Stomach (tissue), 9 donors: Measurements from ENCODE around the gene FBXO45. TPM values are rescaled to one million over a fixed set of nuclear protein-coding genes. Genes with fewer than 3 reads are reported as not detected.
"Not testable (repeated sequence)": the region's sequence is repeated elsewhere in the genome, so short reads cannot be mapped to it uniquely, and the experiment has no call there.

Experiments
- DNase-seq, 2 donors: peaks; one replicate each; pipeline versions ENCODE4 v3.0.0 to v3.0.0-alpha.2; 2013 to 2019
- H3K27ac ChIP-seq, 5 donors: fragments of 200-600 bp in 4 of 5; sonication (generic) in 4 of 5; one replicate each; pipeline ENCODE4 v1.5.1; 2013 to 2019; ENCODE audit warnings: mild to moderate bottlenecking in 1 of 5, moderate library complexity in 1 of 5
- H3K27me3 ChIP-seq, 3 donors: fragments of 200-600 bp; sonication (generic); one replicate each; pipeline ENCODE4 v1.5.1; 2017 to 2019; ENCODE audit warnings: mixed run types in 1 of 3
- H3K36me3 ChIP-seq, 4 donors: fragments of 200-600 bp; sonication (generic); 1 replicate in 3 of 4; 2 replicates in 1 of 4; pipeline ENCODE4 v1.5.1; 2016 to 2019
- H3K4me1 ChIP-seq, 4 donors: fragments of 200-600 bp; sonication (generic); one replicate each; pipeline ENCODE4 v1.5.1; 2016 to 2019
- H3K4me3 ChIP-seq, 4 donors: fragments of 200-600 bp; sonication (generic) in 3 of 4; one replicate each; pipeline ENCODE4 v1.5.1; 2016 to 2019; ENCODE audit warnings: mild to moderate bottlenecking in 1 of 4
- H3K9me3 ChIP-seq, 4 donors: fragments of 200-600 bp; sonication (generic); one replicate each; pipeline ENCODE4 v1.5.1; 2016 to 2019
- EP300 ChIP-seq: sonication (generic); formaldehyde crosslinking; IDR thresholded peaks from one replicate; pipeline ENCODE4 v1.6.1; 2017; ENCODE audit warnings: antibody characterized with exemption
- POLR2A ChIP-seq, 4 donors: fragments of 450-650 bp; IDR thresholded peaks; one replicate each; pipeline ENCODE4 v1.6.1; 2016; ENCODE audit warnings: antibody characterized with exemption in 4 of 4, control low read depth in 2 of 4, mild to moderate bottlenecking in 1 of 4, moderate library complexity in 1 of 4
- POLR2AphosphoS5 ChIP-seq, 3 donors: sonication (generic); formaldehyde crosslinking; IDR thresholded peaks; one replicate each; pipeline ENCODE4 v1.6.1; 2016; ENCODE audit warnings: antibody characterized with exemption in 3 of 3
- WGBS, 5 donors: extraction: QIAGEN DNeasy Blood & Tissue Kit in 3 of 5; methylation state at CpG; one replicate each; pipeline versions ENCODE4 v1.1.5 to v1.1.7; 2013 to 2018; 5-methylcytosine and 5-hydroxymethylcytosine counted together
- intact Hi-C: fragments of 100-400 bp; cut with DNase I; formaldehyde crosslinking; loops from one replicate; pipeline ENCODE4 v1.15.1; 2023; ENCODE audit warnings: low total_unique reads
- polyA plus RNA-seq, 3 donors: library from polyadenylated mRNA; stranded (reverse); fragments of 200-250 nt; gene quantifications; one replicate each; pipeline ENCODE4 v1.2.3, GENCODE V29; 2013
- small RNA-seq, 4 donors: library from RNA; depleted of rRNA; stranded (forward); fragments of <200 nt; gene quantifications; one replicate each; pipeline ENCODE3, GENCODE V24; 2016
- total RNA-seq, 5 donors: library from RNA; depleted of rRNA; stranded (reverse); fragments of >200 nt; gene quantifications; one replicate each; pipeline versions ENCODE4 v1.1.0 to v1.2.3, GENCODE V29; 2014 to 2016
- TF ChIP-seq, protein P1 (sequence below), 7 experiments: fragments of 450-650 bp in 4 of 7; fragments of 200-600 bp in 3 of 7; sonication (generic) in 3 of 7; IDR thresholded peaks; one replicate each; pipeline ENCODE4 v1.5.1; 2016 to 2019; ENCODE audit warnings: antibody characterized with exemption in 7 of 7, control low read depth in 2 of 7, mild to moderate bottlenecking in 1 of 7
- donor health status: healthy with polysubstance abuse.
- donor health status: Bipolar disorder and iron deficiency.
- donor health status: healthy.

The FBXO45 gene
- total and polyA plus RNA-seq, 8 donors = 1.2 to 12.1 (median 4.2) TPM

DNA sequence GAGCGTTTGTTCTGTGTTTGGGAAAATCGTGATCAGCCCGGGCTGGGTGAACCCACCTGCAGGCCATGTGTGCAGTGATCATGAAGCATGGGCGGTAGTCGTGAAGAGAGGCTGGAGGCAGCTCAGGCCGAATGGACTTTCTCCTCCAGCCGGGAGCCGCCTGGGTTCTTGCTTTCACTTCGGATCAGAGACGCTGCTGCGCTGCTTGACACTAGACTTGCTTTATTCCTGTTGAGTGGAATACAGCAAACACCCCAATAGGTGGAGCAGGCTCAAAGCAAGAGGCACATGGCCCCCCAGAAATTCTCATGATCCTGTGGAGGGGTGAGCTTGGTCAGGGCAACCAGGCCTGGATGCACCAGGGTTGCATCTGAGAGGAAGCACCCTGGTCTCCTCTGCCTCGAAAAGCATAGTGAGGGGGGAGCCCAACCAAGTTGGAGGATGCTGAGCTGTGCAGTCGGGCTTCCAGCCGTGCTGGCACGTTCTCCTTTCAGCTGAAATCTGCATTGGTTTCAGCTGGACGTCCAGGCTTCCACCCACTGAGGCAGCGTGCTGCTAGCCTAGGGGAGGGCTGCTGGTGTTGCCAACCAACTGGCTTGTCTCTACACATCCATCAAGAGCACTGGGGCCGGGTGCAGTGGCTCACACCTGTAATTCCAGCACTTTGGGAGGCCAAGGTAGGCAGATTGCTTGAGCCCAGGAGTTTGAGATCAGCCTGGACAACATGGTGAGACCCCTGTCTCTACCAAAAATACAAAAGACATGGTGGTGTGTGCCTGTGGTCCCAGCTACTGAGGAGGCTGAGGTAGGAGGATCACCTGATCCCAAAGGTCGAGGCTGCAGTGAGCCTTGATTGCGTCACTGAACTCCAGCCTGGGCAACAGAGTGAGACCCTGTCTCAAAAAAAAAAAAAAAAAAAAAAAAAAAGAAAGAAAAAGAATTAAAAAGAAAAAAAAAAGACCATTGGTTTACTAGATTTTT, 68.2 kb downstream of the FBXO45 start:
- Histone ChIP-seq H3K27me3 (peaks cover 0 to 16% (median 7%) of the 10 kb centered on the region in 3 donors), H3K27ac (no peak overlapping the region), H3K36me3 (no peaks in the 10 kb centered on the region), H3K9me3 (no peaks in the 10 kb centered on the region), H3K4me3 (no peak overlapping the region), H3K4me1 (peaks cover 4 to 56% (median 32%) of the 10 kb centered on the region in 4 donors)
- no peak for DNase-seq
- intact Hi-C loops = no loop called here
- WGBS, 5 donors = 75 to 86% (median 83%) methylated on average over 15 to 20 of the region's 20 CpGs
- no peak for TF ChIP-seq POLR2A (IDR thresholded peaks at IDR 0.05)
- no peak for TF ChIP-seq POLR2AphosphoS5 (IDR thresholded peaks at IDR 0.05)
- TF ChIP-seq, protein P1, sequence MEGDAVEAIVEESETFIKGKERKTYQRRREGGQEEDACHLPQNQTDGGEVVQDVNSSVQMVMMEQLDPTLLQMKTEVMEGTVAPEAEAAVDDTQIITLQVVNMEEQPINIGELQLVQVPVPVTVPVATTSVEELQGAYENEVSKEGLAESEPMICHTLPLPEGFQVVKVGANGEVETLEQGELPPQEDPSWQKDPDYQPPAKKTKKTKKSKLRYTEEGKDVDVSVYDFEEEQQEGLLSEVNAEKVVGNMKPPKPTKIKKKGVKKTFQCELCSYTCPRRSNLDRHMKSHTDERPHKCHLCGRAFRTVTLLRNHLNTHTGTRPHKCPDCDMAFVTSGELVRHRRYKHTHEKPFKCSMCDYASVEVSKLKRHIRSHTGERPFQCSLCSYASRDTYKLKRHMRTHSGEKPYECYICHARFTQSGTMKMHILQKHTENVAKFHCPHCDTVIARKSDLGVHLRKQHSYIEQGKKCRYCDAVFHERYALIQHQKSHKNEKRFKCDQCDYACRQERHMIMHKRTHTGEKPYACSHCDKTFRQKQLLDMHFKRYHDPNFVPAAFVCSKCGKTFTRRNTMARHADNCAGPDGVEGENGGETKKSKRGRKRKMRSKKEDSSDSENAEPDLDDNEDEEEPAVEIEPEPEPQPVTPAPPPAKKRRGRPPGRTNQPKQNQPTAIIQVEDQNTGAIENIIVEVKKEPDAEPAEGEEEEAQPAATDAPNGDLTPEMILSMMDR (IDR thresholded peaks at IDR 0.05) = no peak
- TF ChIP-seq EP300 = no peak

DNA sequence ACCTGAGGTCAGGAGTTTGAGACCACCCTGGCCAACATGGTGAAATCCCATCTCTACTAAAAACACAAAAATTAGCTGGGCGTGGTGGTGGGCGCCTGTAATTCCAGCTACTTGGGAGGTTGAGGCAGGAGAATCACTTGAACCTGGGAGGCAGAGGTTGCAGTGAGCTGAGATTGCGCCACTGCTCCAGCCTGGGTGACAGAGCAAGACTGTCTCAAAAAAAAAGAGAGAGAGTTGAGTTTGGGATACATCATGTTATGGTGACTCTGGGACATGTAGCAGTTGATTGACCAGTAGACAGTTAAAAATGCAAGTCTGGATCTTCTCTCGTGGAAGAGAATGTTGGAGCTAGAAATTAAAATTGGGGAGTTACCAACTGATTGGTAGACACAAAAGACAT, 69.5 kb downstream of the FBXO45 start:
- H3K4me3 ChIP-seq, intact Hi-C loops, DNase-seq, H3K27ac ChIP-seq, H3K9me3 ChIP-seq, H3K36me3 ChIP-seq: not testable (repeated sequence)
- 80 to 93% (median 89%) methylated on average over 4 of the region's 4 CpGs for WGBS, 5 donors
- Histone ChIP-seq H3K27me3 (peaks cover 0 to 16% (median 7%) of the 10 kb centered on the region in 3 donors), H3K4me1 (peaks cover 3 to 55% (median 22%) of the 10 kb centered on the region in 4 donors)

Small RNAs within 50 kb of the gene (small RNA-seq; reads per million reads assigned to genes)
- gene RPS29P3 = 0 reads per million in 4 donors

Other genes starting within 250 kb of the FBXO45 start
- gene TM4SF19, start 230.3 kb upstream of the FBXO45 start, total RNA-seq = not detected
- gene TM4SF19, start 230.3 kb upstream of the FBXO45 start, polyA plus RNA-seq = under 1 TPM in 1 of 3 donors, not detected in 2; 0.55 TPM
- 10 to 100 TPM; 14.0 to 39.3 (median 25.4) TPM for gene UBXN7, start 136.2 kb upstream of the FBXO45 start, total RNA-seq
- gene UBXN7, start 136.2 kb upstream of the FBXO45 start, polyA plus RNA-seq = 1 to 10 TPM; 2.2 to 6.8 (median 4.7) TPM
- gene RNF168, start 64.9 kb upstream of the FBXO45 start, total RNA-seq = 10 to 100 TPM in 3 of 5 donors, 1 to 10 TPM in 2; 6.1 to 27.8 (median 13.4) TPM
- 1 to 10 TPM; 4.4 to 6.0 (median 5.2) TPM for gene RNF168, start 64.9 kb upstream of the FBXO45 start, polyA plus RNA-seq
- gene SMCO1, start 53.3 kb upstream of the FBXO45 start, total RNA-seq = not detected
- not detected for gene SMCO1, start 53.3 kb upstream of the FBXO45 start, polyA plus RNA-seq
- gene WDR53, start 106 bp upstream of the FBXO45 start, total RNA-seq = 1 to 10 TPM in 3 of 5 donors, not detected in 2; 1.8 to 4.8 (median 4.6) TPM
- 10 to 100 TPM in 2 of 3 donors, 1 to 10 TPM in 1; 9.0 to 13.4 (median 11.5) TPM for gene WDR53, start 106 bp upstream of the FBXO45 start, polyA plus RNA-seq
- gene NRROS, start 71.0 kb downstream of the FBXO45 start, total RNA-seq = 1 to 10 TPM in 3 of 5 donors, under 1 TPM in 1, not detected in 1; 0.45 to 5.5 (median 1.6) TPM
- 1 to 10 TPM in 2 of 3 donors, under 1 TPM in 1; 0.85 to 1.4 (median 1.3) TPM for gene NRROS, start 71.0 kb downstream of the FBXO45 start, polyA plus RNA-seq
- 1 to 10 TPM in 1 of 5 donors, under 1 TPM in 1, not detected in 3; 0.18 to 1.8 TPM for gene CEP19, start 143.6 kb downstream of the FBXO45 start, total RNA-seq
- gene CEP19, start 143.6 kb downstream of the FBXO45 start, polyA plus RNA-seq = 1 to 10 TPM in 2 of 3 donors, under 1 TPM in 1; 0.63 to 3.1 (median 2.7) TPM
- 10 to 100 TPM in 4 of 5 donors, 1 to 10 TPM in 1; 4.6 to 60.8 (median 27.5) TPM for gene PIGX, start 143.7 kb downstream of the FBXO45 start, total RNA-seq
- gene PIGX, start 143.7 kb downstream of the FBXO45 start, polyA plus RNA-seq = 10 to 100 TPM in 2 of 3 donors, 1 to 10 TPM in 1; 7.6 to 11.3 (median 10.3) TPM
- 10 to 100 TPM; 11.1 to 88.7 (median 42.4) TPM for gene PAK2, start 171.2 kb downstream of the FBXO45 start, total RNA-seq
- gene PAK2, start 171.2 kb downstream of the FBXO45 start, polyA plus RNA-seq = 10 to 100 TPM; 13.5 to 17.6 (median 16.1) TPM